Calu3 (cell line): ENCODE data around the gene TTLL13. TPM values are rescaled to one million over a fixed set of nuclear protein-coding genes. Genes with fewer than 3 reads are reported as not detected.

Experiments used
- BruUV-seq: library from RNA; stranded (reverse); fragments of 400-500 nt; replicated peaks from 2 replicates; lab custom pipeline; 2021; lab: Mats Ljungman, UMichigan
- CTCF ChIA-PET: fragments of 300-600 bp; sonication (Branson Sonifier 250); formaldehyde crosslinking; loops from one replicate; lab custom pipeline; 2022; ENCODE audit warnings: antibody characterized with exemption; lab: Charles Lee
- DNase-seq: peaks from one replicate; pipeline ENCODE4 v3.0.0; 2022
- H3K27ac Mint-ChIP-seq: one replicate; pipeline ENCODE4 v1.8.0; 2022; ENCODE audit warnings: mixed read lengths; ENCODE audit not compliant: unreplicated experiment
- H3K27me3 Mint-ChIP-seq: one replicate; pipeline ENCODE4 v1.8.0; 2022; ENCODE audit warnings: mixed read lengths; ENCODE audit not compliant: unreplicated experiment
- H3K36me3 Mint-ChIP-seq: one replicate; pipeline ENCODE4 v1.8.0; 2022; ENCODE audit warnings: mild to moderate bottlenecking, moderate library complexity, mixed read lengths; ENCODE audit not compliant: insufficient read depth, unreplicated experiment
- H3K4me1 Mint-ChIP-seq: one replicate; pipeline ENCODE4 v1.8.0; 2022; ENCODE audit warnings: mild to moderate bottlenecking, low read depth, mixed read lengths; ENCODE audit not compliant: unreplicated experiment
- H3K4me3 Mint-ChIP-seq: one replicate; pipeline ENCODE4 v1.8.0; 2022; ENCODE audit warnings: mild to moderate bottlenecking, low read depth, moderate library complexity, mixed read lengths; ENCODE audit not compliant: unreplicated experiment
- H3K9me3 Mint-ChIP-seq: one replicate; pipeline ENCODE4 v1.8.0; 2022; ENCODE audit warnings: low read depth, mixed read lengths; ENCODE audit not compliant: unreplicated experiment
- CTCF ChIP-seq: fragments of 200-600 bp; IDR thresholded peaks from one replicate; pipeline ENCODE4 v1.8.0; 2022; ENCODE audit warnings: antibody characterized with exemption; ENCODE audit not compliant: unreplicated experiment
- intact Hi-C: fragments of 100-400 bp; cut with micrococcal nuclease; formaldehyde crosslinking; loops from one replicate; pipeline ENCODE4 v1.10.0; 2022; ENCODE audit not compliant: unreplicated experiment
- total RNA-seq: library from RNA; stranded (reverse); gene quantifications from 2 replicates; pipeline ENCODE4 v1.2.3, GENCODE V29; 2022

TTLL13 gene
- total RNA-seq, 1 experiment from 2014 or later = 0.71 TPM

GRCh38 chr15:90309020-90309419 is 59.7 kb downstream of the TTLL13 start:
- H3K4me3 Mint-ChIP-seq = no peak overlapping the region
- no peak overlapping the region for H3K27ac Mint-ChIP-seq
- H3K27me3 Mint-ChIP-seq = peaks cover 17% of the 10 kb centered on the region
- DNase-seq = no peak
- no TSS peak for BruUV-seq
- CTCF ChIA-PET = interaction anchor here (0.6 to 2.3 kb wide), 2 partner anchors 15 to 128 kb away, joined by 4 to 9 read pairs; no protein-coding TSS in a partner anchor
- TF ChIP-seq CTCF = no peak
- no peaks in the 10 kb centered on the region for H3K36me3 Mint-ChIP-seq
- intact Hi-C loops = no loop called here
- no peaks in the 10 kb centered on the region for H3K9me3 Mint-ChIP-seq
- H3K4me1 Mint-ChIP-seq = no peaks in the 10 kb centered on the region

Other genes starting within 250 kb of the TTLL13 start
- 14.3 and 15.4 TPM in 2 replicates for gene ZNF710, start 248.2 kb upstream of the TTLL13 start, total RNA-seq
- 96.1 and 108 TPM in 2 replicates for gene IDH2, start 147.1 kb upstream of the TTLL13 start, total RNA-seq
- 67.3 and 73.0 TPM in 2 replicates for gene SEMA4B, start 48.2 kb upstream of the TTLL13 start, total RNA-seq
- 82.8 and 86.7 TPM in 2 replicates for gene CIB1, start 15.6 kb upstream of the TTLL13 start, total RNA-seq
- gene GDPGP1, start 15.3 kb upstream of the TTLL13 start, total RNA-seq = 17.5 and 20.3 TPM in 2 replicates
- 110 and 114 TPM in 2 replicates for gene NGRN, start 16.1 kb downstream of the TTLL13 start, total RNA-seq
- 6.2 and 10.4 TPM in 2 replicates for gene ZNF774, start 102.7 kb downstream of the TTLL13 start, total RNA-seq
- gene IQGAP1, start 138.7 kb downstream of the TTLL13 start, total RNA-seq = 193 and 206 TPM in 2 replicates